GM12873 (cell line): ENCODE results near the gene CLCN3.

Experiments
- TF ChIP-seq, protein P1 (sequence below): IDR thresholded peaks from 2 replicates; pipeline ENCODE4 v1.5.1; 2012; ENCODE audit warnings: low read depth, mild to moderate bottlenecking, moderate library complexity, low read length, control low read depth; ENCODE audit not compliant: insufficient read depth; ENCODE audit errors: missing control alignments

The CLCN3 gene

DNA sequence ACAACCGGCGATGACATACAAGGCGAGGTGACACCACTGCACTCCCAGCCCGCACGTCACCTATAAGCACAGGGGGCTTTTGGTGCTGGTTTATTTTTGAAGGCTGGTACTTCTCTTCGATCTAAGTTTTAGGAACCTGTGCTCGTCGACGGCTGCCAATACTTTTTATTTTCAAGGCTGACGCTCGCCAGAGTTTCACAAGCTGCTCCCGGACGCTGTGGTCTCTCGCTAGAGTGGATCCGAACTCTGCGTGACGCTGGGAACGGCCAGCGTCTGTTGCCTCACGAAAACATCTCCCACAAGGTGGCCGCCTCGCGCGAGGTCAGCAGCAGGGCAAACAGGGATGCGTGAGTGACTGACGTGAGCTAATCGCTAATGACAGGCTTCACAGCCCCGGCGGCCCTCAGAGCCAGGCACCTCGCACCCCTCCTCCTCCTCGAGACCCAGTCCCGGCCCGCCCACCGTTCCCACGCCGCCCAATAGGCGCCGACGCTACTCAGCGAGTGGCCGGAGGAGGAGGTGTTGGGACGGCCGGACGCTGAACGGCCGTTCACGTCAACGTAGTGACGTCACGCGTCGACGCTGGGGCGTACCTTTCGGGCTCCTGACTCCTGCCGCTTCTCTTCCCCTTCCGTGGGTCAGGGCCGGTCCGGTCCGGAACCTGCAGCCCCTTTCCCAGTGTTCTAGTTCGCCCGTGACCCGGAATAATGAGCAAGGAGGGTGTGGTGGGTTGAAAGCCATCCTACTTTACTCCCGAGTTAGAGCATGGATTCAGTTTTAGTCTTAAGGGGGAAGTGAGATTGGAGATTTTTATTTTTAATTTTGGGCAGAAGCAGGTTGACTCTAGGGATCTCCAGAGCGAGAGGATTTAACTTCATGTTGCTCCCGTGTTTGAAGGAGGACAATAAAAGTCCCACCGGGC lies at the start of gene CLCN3:
CLCN3 (plus strand) TSS at position 621 of the 922 bp plus-strand sequence. CDS start 15,351 bp downstream, outside the sequence.
- TF ChIP-seq, protein P1, sequence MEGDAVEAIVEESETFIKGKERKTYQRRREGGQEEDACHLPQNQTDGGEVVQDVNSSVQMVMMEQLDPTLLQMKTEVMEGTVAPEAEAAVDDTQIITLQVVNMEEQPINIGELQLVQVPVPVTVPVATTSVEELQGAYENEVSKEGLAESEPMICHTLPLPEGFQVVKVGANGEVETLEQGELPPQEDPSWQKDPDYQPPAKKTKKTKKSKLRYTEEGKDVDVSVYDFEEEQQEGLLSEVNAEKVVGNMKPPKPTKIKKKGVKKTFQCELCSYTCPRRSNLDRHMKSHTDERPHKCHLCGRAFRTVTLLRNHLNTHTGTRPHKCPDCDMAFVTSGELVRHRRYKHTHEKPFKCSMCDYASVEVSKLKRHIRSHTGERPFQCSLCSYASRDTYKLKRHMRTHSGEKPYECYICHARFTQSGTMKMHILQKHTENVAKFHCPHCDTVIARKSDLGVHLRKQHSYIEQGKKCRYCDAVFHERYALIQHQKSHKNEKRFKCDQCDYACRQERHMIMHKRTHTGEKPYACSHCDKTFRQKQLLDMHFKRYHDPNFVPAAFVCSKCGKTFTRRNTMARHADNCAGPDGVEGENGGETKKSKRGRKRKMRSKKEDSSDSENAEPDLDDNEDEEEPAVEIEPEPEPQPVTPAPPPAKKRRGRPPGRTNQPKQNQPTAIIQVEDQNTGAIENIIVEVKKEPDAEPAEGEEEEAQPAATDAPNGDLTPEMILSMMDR: no peak

GRCh38 chr4:169571435-169571834 lies 48.9 kb upstream of the CLCN3 start:
- TF ChIP-seq, protein P1: no peak

DNA sequence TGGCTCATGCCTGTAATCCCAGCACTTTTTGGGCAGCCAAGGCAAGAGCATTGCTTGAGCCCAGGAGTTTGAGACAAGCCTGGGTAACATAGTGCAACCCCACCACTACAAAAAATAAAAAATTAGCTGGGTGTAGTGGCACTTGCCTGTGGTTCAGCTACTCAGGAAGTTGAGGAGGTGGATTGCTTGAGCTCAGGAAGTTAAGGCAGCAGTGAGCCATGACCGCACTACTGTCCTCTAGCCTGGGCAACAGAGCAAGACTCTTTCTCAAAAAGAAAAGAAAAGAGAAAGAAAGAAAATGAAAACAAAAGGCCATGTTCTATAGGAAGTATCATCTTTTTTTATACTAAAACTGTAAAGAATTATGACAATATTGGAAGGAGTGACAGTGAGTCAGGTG lies 46.5 kb upstream of the CLCN3 start:
- TF ChIP-seq, protein P1: no peak

GRCh38 chr4:169582203-169582602 lies 38.2 kb upstream of the CLCN3 start:
- TF ChIP-seq, protein P1: peak; percentile 19

GRCh38 chr4:169582706-169583105 lies 37.7 kb upstream of the CLCN3 start:
- TF ChIP-seq, protein P1: no peak

GRCh38 chr4:169583563-169583962 lies 36.8 kb upstream of the CLCN3 start:
- TF ChIP-seq, protein P1: no peak

DNA sequence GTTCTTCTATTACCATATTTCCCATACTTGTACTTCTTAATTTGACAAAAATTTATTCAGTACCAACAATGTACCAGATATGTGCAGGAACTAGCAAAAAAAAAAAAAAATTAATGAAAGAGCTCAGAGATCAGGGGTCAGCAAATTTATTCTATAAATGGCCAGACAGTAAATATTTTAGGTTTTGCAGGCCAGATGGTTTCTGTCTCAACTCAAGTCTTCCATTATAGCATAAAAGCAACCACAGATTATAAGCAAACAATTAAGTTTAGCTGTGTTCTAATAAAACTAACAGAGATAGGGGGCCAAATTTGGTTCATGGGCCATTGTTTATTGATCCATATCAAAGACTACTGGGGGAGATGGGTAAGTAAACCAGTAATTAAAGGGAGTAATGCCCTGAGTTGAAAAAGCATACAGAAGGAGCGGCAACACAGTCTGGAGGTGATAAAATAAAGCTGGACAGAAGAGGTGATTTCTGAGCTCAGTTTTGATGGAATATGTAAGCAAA lies 27.3 kb upstream of the CLCN3 start:
- TF ChIP-seq, protein P1: no peak
